Measurements from ENCODE around the gene PI4K2A. TPM values are rescaled to one million over a fixed set of nuclear protein-coding genes. Genes with fewer than 3 reads are reported as not detected.
A peak's percentile ranks its signal among the peaks of the same experiment; 100 is the strongest.

The PI4K2A gene
- total RNA-seq, 4 donors from 2014 or later = 14.8 to 25.8 (median 22.7) TPM

DNA sequence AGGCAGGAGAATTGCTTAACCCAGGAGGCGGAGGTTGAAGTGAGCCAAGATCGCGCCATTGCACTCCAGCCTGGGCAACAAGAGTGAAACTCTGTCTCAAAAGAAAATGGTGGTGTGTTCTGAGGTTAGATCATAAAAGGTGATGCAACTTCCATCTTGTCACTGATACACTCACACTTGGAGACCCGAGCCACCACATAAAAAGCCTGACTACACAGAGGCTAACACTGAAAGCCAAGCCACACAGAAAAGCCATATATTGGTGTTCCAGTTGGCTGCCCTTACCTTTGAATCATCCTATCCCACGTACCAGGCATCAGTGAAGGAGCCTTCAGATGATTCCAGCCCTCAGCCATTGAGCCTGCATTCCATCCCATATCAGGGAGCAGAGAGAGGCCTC is 11.2 kb upstream of the PI4K2A start:
- TF ChIP-seq POLR2A (IDR thresholded peaks at IDR 0.05) (no peak), POLR2AphosphoS5 (IDR thresholded peaks at IDR 0.05) (no peak), EP300 (IDR thresholded peaks at IDR 0.05) (no peak)
- TF ChIP-seq, protein P1, sequence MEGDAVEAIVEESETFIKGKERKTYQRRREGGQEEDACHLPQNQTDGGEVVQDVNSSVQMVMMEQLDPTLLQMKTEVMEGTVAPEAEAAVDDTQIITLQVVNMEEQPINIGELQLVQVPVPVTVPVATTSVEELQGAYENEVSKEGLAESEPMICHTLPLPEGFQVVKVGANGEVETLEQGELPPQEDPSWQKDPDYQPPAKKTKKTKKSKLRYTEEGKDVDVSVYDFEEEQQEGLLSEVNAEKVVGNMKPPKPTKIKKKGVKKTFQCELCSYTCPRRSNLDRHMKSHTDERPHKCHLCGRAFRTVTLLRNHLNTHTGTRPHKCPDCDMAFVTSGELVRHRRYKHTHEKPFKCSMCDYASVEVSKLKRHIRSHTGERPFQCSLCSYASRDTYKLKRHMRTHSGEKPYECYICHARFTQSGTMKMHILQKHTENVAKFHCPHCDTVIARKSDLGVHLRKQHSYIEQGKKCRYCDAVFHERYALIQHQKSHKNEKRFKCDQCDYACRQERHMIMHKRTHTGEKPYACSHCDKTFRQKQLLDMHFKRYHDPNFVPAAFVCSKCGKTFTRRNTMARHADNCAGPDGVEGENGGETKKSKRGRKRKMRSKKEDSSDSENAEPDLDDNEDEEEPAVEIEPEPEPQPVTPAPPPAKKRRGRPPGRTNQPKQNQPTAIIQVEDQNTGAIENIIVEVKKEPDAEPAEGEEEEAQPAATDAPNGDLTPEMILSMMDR (IDR thresholded peaks at IDR 0.05) = no peak
- H3K27ac ChIP-seq = no peak overlapping the region
- ATAC-seq = no peak

DNA sequence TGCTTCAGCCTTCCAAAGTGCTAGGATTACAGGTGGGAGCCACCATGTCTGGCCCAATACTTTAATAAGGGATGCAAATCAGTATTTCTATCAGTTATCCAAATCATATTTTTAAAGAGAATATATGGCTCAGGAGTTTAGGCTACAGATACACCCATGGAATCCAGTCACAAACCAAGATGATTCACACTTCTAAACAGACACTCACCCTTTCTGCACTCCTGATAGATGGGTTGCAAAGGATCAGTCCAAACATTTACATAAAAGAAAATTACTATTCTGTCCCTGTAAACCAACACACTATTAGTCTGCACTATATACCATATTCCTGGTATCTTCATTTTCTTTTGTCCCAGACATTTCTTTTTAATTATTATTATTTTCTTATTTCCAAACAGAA is 9.4 kb upstream of the PI4K2A start:
- ATAC-seq = no peak
- no peak for TF ChIP-seq POLR2A (IDR thresholded peaks at IDR 0.05)
- TF ChIP-seq POLR2AphosphoS5 (IDR thresholded peaks at IDR 0.05) = no peak
- TF ChIP-seq, protein P1 (IDR thresholded peaks at IDR 0.05) = no peak
- TF ChIP-seq EP300 (IDR thresholded peaks at IDR 0.05) = no peak
- no peak overlapping the region for H3K27ac ChIP-seq
- H3K27me3 ChIP-seq = no peaks in the 10 kb centered on the region
- no peaks in the 10 kb centered on the region for H3K36me3 ChIP-seq
- no peak overlapping the region for H3K4me3 ChIP-seq
- H3K4me1 ChIP-seq = peaks cover 0 to 18% (median 4%) of the 10 kb centered on the region in 3 donors
- H3K9me3 ChIP-seq = no peaks in the 10 kb centered on the region

More for the DNA sequence above, 11.2 kb upstream of the PI4K2A start:
- no peaks in the 10 kb centered on the region for H3K36me3 ChIP-seq
- 100% methylated on average over 1 to 4 of the region's 5 CpGs for WGBS, 2 donors (ENCODE audit: low coverage in 1 of 2)
- no peak overlapping the region for H3K4me3 ChIP-seq
- no peaks in the 10 kb centered on the region for H3K9me3 ChIP-seq
- H3K4me1 ChIP-seq = peaks cover 0 to 18% (median 4%) of the 10 kb centered on the region in 3 donors
- no peaks in the 10 kb centered on the region for H3K27me3 ChIP-seq

DNA sequence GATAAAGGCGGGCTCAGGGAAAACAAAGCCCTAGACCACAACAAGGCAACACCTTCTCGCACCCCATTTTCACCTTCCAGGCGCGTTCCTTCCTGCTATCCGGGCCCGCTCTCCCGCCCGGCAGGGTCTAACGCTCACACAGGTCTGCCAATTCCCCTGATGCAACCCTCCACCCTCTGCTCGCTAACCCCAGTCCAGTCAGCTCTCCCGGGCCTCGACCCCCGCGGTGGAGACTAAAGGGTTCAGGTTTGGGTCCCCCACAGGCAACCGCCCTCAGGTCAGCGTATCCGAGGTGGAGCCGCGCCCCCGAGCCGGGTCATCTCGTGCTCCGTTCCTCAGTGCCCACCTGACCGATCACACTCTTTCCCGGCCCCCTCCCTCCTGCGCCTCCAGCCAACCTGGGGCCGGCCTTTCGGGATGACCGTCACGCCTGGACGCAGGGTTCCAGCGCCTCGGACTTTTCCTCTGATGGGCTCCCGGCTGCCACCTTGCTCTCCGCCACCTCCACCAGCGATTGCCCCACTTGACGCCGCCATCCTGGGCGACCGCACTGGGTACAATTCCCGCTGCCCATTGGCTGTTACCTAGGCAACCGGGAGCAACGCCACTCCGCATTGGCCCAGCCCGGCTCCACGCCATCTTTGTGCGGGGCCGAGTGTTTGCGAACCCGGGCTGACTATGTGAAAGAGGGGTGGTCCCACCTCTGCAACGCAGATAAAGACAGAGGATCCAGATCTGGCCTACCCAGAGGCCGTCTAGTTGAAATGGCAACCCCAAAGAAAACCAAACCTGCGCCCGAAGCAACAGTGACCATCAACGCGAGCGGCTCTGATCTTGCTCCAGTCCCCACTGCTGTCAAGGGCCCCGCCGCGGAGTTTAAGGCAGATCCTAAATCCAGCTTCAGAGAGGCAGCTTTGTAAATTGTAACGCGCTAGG is 7.3 kb upstream of the PI4K2A start, which contains the start of gene MORN4:
Gene MORN4, minus strand, starts transcription at position 552 of the 936 bp plus-strand sequence. CDS start 13,847 bp downstream, outside the sequence.
- peak within 1 kb of the TSS; percentile 55 to 82 for H3K4me3 ChIP-seq
- H3K36me3 ChIP-seq = no peaks in the 10 kb centered on the region
- peaks cover 0 to 18% (median 4%) of the 10 kb centered on the region in 3 donors for H3K4me1 ChIP-seq
- no peaks in the 10 kb centered on the region for H3K27me3 ChIP-seq
- TF ChIP-seq, protein P1 (IDR thresholded peaks at IDR 0.05) = peak in 1 of 4 experiments; percentile 24
- TF ChIP-seq POLR2AphosphoS5 (IDR thresholded peaks at IDR 0.05) (peak; percentile 21), POLR2A (IDR thresholded peaks at IDR 0.05) (no peak), EP300 (IDR thresholded peaks at IDR 0.05) (no peak)
- ATAC-seq = peak; percentile 99
- H3K27ac ChIP-seq = peak within 1 kb of the TSS in 3 of 4 donors; percentile 73 to 77 (median 77)
- 2 to 4% methylated on average over 8 to 14 of the region's 62 CpGs for WGBS, 2 donors (ENCODE audit: low coverage in 1 of 2)
- no peaks in the 10 kb centered on the region for H3K9me3 ChIP-seq

DNA sequence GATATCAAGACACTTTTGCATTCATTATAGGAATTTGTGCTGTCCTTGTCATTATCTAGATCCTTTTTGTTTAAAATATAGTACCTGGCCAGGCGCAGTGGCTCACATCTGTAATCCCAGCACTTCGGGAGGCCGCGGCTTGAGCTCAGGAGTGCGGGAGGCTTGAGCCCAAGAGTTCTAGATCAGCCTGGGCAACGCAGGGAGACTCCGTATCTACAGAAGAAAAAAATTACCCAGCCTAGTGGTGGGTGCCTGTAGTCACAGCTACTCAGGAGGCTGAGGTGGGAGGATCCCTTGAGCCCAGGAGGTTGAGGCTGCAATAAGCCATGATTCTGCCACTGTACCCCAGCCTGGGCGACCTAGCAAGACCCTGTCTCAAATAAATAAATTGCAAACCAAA is 6.5 kb upstream of the PI4K2A start:
- Histone ChIP-seq H3K27ac (peak overlapping the region in 3 of 4 donors; percentile 73 to 77 (median 77)), H3K4me1 (peaks cover 0 to 18% (median 4%) of the 10 kb centered on the region in 3 donors), H3K27me3 (no peaks in the 10 kb centered on the region), H3K9me3 (no peaks in the 10 kb centered on the region), H3K36me3 (no peaks in the 10 kb centered on the region), H3K4me3 (peak overlapping the region; percentile 55 to 82)
- ATAC-seq = no peak
- TF ChIP-seq POLR2AphosphoS5 (IDR thresholded peaks at IDR 0.05) (no peak), POLR2A (IDR thresholded peaks at IDR 0.05) (no peak)
- TF ChIP-seq, protein P1 (IDR thresholded peaks at IDR 0.05) = peak in 2 of 4 experiments; percentile 20 to 39
- WGBS, 2 donors (ENCODE audit: low coverage in 1 of 2) = no CpG with 5 or more reads among the region's 8 CpGs

All from gastroesophageal sphincter (tissue), 4 donors.